K562 (cell line): Measurements from ENCODE around the gene PLXNA2.

Source experiments
- JUN ChIP-seq, 2 experiments: sonication (generic) in 1 of 2; formaldehyde crosslinking in 1 of 2; IDR thresholded peaks; 2 replicates each; pipeline versions ENCODE4 v1.6.1 to v1.8.0; 2012 to 2022; ENCODE audit warnings: borderline replicate concordance in 2 of 2, mild to moderate bottlenecking in 2 of 2, improper control_type of control experiment in 1 of 2, low read depth in 1 of 2, low read length in 1 of 2, missing genetic modification reagents in 1 of 2
- MXI1 ChIP-seq: IDR thresholded peaks from 2 replicates; pipeline ENCODE4 v1.6.1; 2011; ENCODE audit warnings: low read depth, mild to moderate bottlenecking, improper control_type of control experiment, low read length
- POLR2AphosphoS5 ChIP-seq: IDR thresholded peaks from 2 replicates; pipeline ENCODE4 v1.6.1; 2011; ENCODE audit warnings: mild to moderate bottlenecking, low read depth, low read length, moderate library complexity; ENCODE audit not compliant: control insufficient read depth, insufficient read depth
- TAF1 ChIP-seq: IDR thresholded peaks from 2 replicates; pipeline ENCODE4 v1.6.1; 2011; ENCODE audit warnings: mild to moderate bottlenecking, low read length, moderate library complexity; ENCODE audit not compliant: insufficient read depth, control insufficient read depth, severe bottlenecking; ENCODE audit errors: extremely low read depth
- TF ChIP-seq, protein P1 (sequence below): sonication (generic); formaldehyde crosslinking; IDR thresholded peaks from 2 replicates; pipeline ENCODE4 v1.8.1; 2022; ENCODE audit warnings: missing genetic modification reagents
- TF ChIP-seq, protein P2 (sequence below), 3 experiments: IDR thresholded peaks in 2 of 3; conservative IDR thresholded peaks in 1 of 3; 2 replicates each; pipeline ENCODE4 v1.5.1; 2011 to 2012; ENCODE audit warnings: low read length in 3 of 3, mild to moderate bottlenecking in 3 of 3, control low read depth in 2 of 3, improper control_type of control experiment in 1 of 3, inconsistent platforms in 1 of 3, low read depth in 1 of 3, mixed read lengths in 1 of 3, moderate library complexity in 1 of 3; ENCODE audit not compliant: insufficient read depth in 2 of 3
- TF ChIP-seq, protein P3 (sequence below): sonication (generic); formaldehyde crosslinking; IDR thresholded peaks from 2 replicates; pipeline ENCODE4 v1.9.0; 2022; ENCODE audit warnings: mild to moderate bottlenecking, missing genetic modification reagents

DNA sequence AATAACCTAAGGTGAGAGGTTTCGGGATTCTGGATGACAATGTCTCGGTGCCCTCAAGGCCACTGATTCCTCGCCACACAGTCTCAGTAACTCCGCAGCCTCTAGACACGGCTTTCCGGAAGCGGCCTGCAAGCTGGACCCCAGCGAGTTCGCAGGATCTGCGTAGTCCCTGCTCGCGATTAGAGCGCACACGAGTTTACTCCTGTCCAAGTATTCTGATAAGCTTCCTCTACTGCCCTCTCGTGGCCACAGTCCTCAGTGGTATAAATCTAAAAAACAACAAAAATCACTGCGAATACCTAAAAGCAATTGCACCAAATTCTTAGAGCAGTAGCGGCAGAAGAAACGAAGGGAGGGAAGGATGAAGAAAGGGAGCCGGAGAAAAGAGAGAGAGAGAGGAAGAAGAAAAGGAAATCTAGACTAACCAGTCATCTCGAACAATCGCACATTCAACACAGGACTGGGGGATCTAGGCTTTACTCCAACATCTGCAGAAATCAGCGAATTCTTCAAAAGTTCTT is 1.1 kb upstream of the PLXNA2 start:
- TF ChIP-seq MXI1, result no peak
- TF ChIP-seq, protein P1, sequence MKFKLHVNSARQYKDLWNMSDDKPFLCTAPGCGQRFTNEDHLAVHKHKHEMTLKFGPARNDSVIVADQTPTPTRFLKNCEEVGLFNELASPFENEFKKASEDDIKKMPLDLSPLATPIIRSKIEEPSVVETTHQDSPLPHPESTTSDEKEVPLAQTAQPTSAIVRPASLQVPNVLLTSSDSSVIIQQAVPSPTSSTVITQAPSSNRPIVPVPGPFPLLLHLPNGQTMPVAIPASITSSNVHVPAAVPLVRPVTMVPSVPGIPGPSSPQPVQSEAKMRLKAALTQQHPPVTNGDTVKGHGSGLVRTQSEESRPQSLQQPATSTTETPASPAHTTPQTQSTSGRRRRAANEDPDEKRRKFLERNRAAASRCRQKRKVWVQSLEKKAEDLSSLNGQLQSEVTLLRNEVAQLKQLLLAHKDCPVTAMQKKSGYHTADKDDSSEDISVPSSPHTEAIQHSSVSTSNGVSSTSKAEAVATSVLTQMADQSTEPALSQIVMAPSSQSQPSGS, result no peak
- no peak for TF ChIP-seq POLR2AphosphoS5
- TF ChIP-seq, protein P2, sequence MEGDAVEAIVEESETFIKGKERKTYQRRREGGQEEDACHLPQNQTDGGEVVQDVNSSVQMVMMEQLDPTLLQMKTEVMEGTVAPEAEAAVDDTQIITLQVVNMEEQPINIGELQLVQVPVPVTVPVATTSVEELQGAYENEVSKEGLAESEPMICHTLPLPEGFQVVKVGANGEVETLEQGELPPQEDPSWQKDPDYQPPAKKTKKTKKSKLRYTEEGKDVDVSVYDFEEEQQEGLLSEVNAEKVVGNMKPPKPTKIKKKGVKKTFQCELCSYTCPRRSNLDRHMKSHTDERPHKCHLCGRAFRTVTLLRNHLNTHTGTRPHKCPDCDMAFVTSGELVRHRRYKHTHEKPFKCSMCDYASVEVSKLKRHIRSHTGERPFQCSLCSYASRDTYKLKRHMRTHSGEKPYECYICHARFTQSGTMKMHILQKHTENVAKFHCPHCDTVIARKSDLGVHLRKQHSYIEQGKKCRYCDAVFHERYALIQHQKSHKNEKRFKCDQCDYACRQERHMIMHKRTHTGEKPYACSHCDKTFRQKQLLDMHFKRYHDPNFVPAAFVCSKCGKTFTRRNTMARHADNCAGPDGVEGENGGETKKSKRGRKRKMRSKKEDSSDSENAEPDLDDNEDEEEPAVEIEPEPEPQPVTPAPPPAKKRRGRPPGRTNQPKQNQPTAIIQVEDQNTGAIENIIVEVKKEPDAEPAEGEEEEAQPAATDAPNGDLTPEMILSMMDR (IDR thresholded peaks at IDR 0.05 in 2 of 3, conservative IDR thresholded peaks at IDR 0.05 in 1 of 3; ENCODE audit: insufficient read depth in 2 of 3, low read depth in 1 of 3, low read length in 3 of 3), result peak; percentile 85 to 95 (median 89)
- TF ChIP-seq TAF1, result no peak
- TF ChIP-seq, protein P3, sequence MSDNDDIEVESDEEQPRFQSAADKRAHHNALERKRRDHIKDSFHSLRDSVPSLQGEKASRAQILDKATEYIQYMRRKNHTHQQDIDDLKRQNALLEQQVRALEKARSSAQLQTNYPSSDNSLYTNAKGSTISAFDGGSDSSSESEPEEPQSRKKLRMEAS (CRISPR knock-in tag), result no peak
- no peak for TF ChIP-seq JUN (IDR thresholded peaks at IDR 0.05; ENCODE audit: borderline replicate concordance, low read depth, low read length)
- TF ChIP-seq JUN (CRISPR knock-in tag; IDR thresholded peaks at IDR 0.05; ENCODE audit: borderline replicate concordance), result no peak
